GM06990 (cell line): ENCODE results near the gene RXRA.

ENCODE experiments used
- DNase-seq: peaks from one replicate; pipeline ENCODE4 v3.0.0-alpha.2; 2011; ENCODE audit not compliant: insufficient read length; ENCODE audit errors: extremely low read depth
- H3K27me3 ChIP-seq: replicated peaks from 2 replicates; pipeline ENCODE4 v1.6.0; 2011; ENCODE audit warnings: low read length; ENCODE audit not compliant: control insufficient read depth, insufficient read depth
- H3K36me3 ChIP-seq: 2 replicates; pipeline ENCODE4 v1.5.1; 2011; ENCODE audit warnings: low read length; ENCODE audit not compliant: control insufficient read depth, insufficient read depth
- H3K4me3 ChIP-seq: replicated peaks from 2 replicates; pipeline ENCODE4 v1.5.1; 2011; ENCODE audit warnings: low read depth, mild to moderate bottlenecking, control low read depth, low read length
- TF ChIP-seq, protein P1 (sequence below): IDR thresholded peaks from 2 replicates; pipeline ENCODE4 v1.5.1; 2011; ENCODE audit warnings: low read length, control low read depth, mild to moderate bottlenecking, inconsistent platforms; ENCODE audit not compliant: insufficient read depth, poor library complexity, severe bottlenecking

The RXRA gene

GRCh38 chr9:134287591-134288491, 38.4 kb upstream of the RXRA start:
- no peaks in the 10 kb centered on the region for H3K36me3 ChIP-seq
- TF ChIP-seq, protein P1, sequence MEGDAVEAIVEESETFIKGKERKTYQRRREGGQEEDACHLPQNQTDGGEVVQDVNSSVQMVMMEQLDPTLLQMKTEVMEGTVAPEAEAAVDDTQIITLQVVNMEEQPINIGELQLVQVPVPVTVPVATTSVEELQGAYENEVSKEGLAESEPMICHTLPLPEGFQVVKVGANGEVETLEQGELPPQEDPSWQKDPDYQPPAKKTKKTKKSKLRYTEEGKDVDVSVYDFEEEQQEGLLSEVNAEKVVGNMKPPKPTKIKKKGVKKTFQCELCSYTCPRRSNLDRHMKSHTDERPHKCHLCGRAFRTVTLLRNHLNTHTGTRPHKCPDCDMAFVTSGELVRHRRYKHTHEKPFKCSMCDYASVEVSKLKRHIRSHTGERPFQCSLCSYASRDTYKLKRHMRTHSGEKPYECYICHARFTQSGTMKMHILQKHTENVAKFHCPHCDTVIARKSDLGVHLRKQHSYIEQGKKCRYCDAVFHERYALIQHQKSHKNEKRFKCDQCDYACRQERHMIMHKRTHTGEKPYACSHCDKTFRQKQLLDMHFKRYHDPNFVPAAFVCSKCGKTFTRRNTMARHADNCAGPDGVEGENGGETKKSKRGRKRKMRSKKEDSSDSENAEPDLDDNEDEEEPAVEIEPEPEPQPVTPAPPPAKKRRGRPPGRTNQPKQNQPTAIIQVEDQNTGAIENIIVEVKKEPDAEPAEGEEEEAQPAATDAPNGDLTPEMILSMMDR, result no peak
- H3K27me3 ChIP-seq, result no peaks in the 10 kb centered on the region; the same call in 1 of the 2 replicates
- H3K4me3 ChIP-seq, result no peak overlapping the region
- DNase-seq, result no peak

DNA sequence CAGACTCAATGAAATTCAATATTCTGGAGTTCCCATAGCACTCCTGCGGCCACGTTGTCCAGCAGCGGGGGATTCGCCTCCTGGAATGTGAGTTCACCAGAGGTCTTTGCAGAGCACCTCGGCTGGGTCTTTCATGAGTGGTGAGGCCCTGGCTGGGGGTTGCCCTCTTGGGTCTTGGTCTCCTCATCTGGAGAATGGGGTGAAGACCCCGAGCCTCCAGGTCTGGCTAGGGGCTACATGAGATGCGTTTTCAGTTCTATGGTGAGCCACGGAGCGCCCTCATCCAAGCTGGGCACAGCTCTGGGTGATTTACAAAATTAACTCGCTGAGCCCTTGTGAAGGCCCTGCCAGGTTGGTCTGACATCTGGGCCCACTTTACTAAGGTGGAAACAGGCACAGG, 37.5 kb upstream of the RXRA start:
- TF ChIP-seq, protein P1, result no peak
- H3K27me3 ChIP-seq, result peaks cover 1% of the 10 kb centered on the region; the same call in 1 of the 2 replicates
- no peaks in the 10 kb centered on the region for H3K36me3 ChIP-seq
- DNase-seq, result no peak
- no peak overlapping the region for H3K4me3 ChIP-seq

DNA sequence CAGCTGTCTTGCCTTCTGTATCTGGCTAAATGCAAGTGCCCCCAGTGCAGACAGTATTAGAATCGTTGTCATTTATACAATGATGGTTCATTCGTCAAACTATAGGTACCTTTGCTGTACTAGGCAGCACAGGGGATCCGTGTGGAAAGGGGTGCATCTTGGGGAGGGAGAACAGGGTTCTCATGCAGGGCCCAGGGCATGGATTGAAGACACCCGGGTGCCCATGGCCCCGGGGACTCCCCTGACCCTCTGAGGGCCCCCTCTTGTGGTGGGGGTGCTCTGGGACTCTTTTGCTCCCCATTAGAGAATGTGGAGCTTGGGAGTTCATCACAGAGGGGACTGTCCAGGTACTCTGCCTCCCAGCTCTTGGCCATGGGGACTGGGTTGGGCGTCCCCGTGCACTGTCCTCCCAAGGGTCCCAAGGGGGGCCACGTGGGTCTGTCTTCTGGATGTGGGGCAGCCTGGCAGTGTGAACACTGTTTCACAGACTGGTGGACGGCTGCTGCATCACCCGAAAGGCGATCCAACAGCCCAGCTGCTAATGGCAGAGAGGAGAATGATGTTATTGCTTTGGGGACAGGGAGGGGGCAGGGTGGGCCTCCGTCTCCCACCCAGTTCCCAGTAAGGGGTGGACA, 36.9 kb upstream of the RXRA start:
- H3K4me3 ChIP-seq, result no peak overlapping the region
- H3K36me3 ChIP-seq, result no peaks in the 10 kb centered on the region
- TF ChIP-seq, protein P1, result no peak
- DNase-seq, result no peak
- H3K27me3 ChIP-seq, result peaks cover 1% of the 10 kb centered on the region; the same call in 1 of the 2 replicates

- peaks cover 1% of the 10 kb centered on the region; the same call in 1 of the 2 replicates for H3K27me3 ChIP-seq
These were observed 35.4 kb upstream of the RXRA start for GRCh38 chr9:134290603-134291451.

DNA sequence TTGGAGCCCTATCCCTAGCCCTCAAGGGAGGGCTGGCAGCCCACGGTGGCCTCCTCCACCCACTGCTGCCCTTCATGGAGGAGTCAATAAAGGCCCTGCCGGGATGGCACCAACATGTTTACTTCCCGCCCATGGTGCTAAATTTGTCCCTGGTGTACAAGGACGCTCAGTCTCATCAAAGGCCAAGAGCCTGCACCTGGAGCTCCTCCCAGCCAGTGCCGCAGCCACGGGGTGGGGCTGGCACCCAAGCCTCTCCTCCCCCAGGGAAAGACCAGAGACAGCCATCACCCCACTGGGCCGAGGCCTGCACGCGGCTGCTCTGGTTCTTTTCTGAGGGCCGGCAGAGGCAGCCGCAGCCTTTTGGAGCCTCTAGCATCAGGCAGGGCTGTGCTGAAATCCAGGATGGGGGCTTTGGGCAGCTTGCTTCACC, 34.8 kb upstream of the RXRA start:
- no peak for DNase-seq
- Histone ChIP-seq H3K4me3 (no peak overlapping the region), H3K27me3 (peaks cover 1% of the 10 kb centered on the region; the same call in 1 of the 2 replicates), H3K36me3 (no peaks in the 10 kb centered on the region)
- TF ChIP-seq, protein P1, result no peak

More at GRCh38 chr9:134290603-134291451, 35.4 kb upstream of the RXRA start:
- TF ChIP-seq, protein P1, result no peak
- Histone ChIP-seq H3K36me3 (no peaks in the 10 kb centered on the region), H3K4me3 (no peak overlapping the region)
- no peak for DNase-seq
